Left colon (tissue), 2 donors: ENCODE measurements around the gene CD22. TPM values are rescaled to one million over a fixed set of nuclear protein-coding genes. Genes with fewer than 3 reads are reported as not detected.

ENCODE experiments used
- ATAC-seq: fragments of 200-7000 bp; cut with Tn5 transposase; one replicate; pipeline ENCODE4 v1.9.1; 2020; ENCODE audit warnings: mild to moderate bottlenecking, moderate library complexity
- DNase-seq, 2 donors: peaks; one replicate each; pipeline ENCODE4 v3.0.0-alpha.2; 2020
- intact Hi-C, 2 donors: fragments of 100-400 bp; cut with DNase I in 1 of 2; cut with micrococcal nuclease in 1 of 2; formaldehyde crosslinking; loops; one replicate each; pipeline versions ENCODE4 v1.11.2 to v1.14.0; 2022; cut with DNase I, micrococcal nuclease
- total RNA-seq, 2 donors: library from RNA; stranded (reverse); fragmentation: NEBNext Ultra II Directional; extraction: Animal tissue kit (Norgen Biotek cat#: 25700); gene quantifications; one replicate each; pipeline ENCODE4 v1.2.1, GENCODE V29; 2021
- donor health status: DM: no; HTN: no; CAD: no.
- donor health status: DM: yes; HTN: yes; CAD: no.

CD22 gene
- total RNA-seq, 2 donors from 2014 or later, result 2.5 to 3.2 TPM

GRCh38 chr19:35294859-35295791 lies 33.9 kb upstream of the CD22 start:
- DNase-seq (no peak), ATAC-seq (no peak)
- intact Hi-C loops, result no loop called here

- DNase-seq (peak in 1 of 2 donors; percentile 29), ATAC-seq (no peak)
- intact Hi-C loops, result no loop called here
Observed at GRCh38 chr19:35295792-35296462, 33.1 kb upstream of the CD22 start.

GRCh38 chr19:35296644-35297514 lies 32.1 kb upstream of the CD22 start:
- DNase-seq, result no peak
- ATAC-seq, result no peak
- intact Hi-C loops, result no loop called here

GRCh38 chr19:35297515-35297848 lies 31.5 kb upstream of the CD22 start:
- intact Hi-C loops, result no loop called here
- ATAC-seq (no peak), DNase-seq (no peak)

GRCh38 chr19:35297922-35298321 lies 31.1 kb upstream of the CD22 start:
- intact Hi-C loops, result no loop called here
- ATAC-seq (no peak), DNase-seq (no peak)

- DNase-seq (no peak), ATAC-seq (no peak)
- intact Hi-C loops, result no loop called here
Observed at GRCh38 chr19:35298561-35298972, 30.4 kb upstream of the CD22 start.

GRCh38 chr19:35299523-35300338 lies 29.3 kb upstream of the CD22 start:
- no peak for DNase-seq
- intact Hi-C loops, result no loop called here
- peak; percentile 16 for ATAC-seq

GRCh38 chr19:35300339-35300649 lies 28.7 kb upstream of the CD22 start:
- no peak for ATAC-seq
- intact Hi-C loops, result no loop called here

GRCh38 chr19:35301961-35302360 lies 27.0 kb upstream of the CD22 start:
- no peak for ATAC-seq
- intact Hi-C loops, result no loop called here
- DNase-seq, result no peak

More at GRCh38 chr19:35300339-35300649, 28.7 kb upstream of the CD22 start:
- no peak for DNase-seq

- ATAC-seq (no peak), DNase-seq (no peak)
- intact Hi-C loops, result no loop called here
Observed at GRCh38 chr19:35302446-35302845, 26.5 kb upstream of the CD22 start.

GRCh38 chr19:35303357-35303915 lies 25.6 kb upstream of the CD22 start:
- DNase-seq (no peak), ATAC-seq (no peak)
- intact Hi-C loops, result no loop called here

GRCh38 chr19:35304036-35304435 lies 25.0 kb upstream of the CD22 start:
- intact Hi-C loops, result no loop called here
- no peak for DNase-seq
- no peak for ATAC-seq

- intact Hi-C loops, result no loop called here
- DNase-seq (no peak), ATAC-seq (no peak)
Observed at GRCh38 chr19:35305181-35305580, 23.8 kb upstream of the CD22 start.

- ATAC-seq, result no peak
- no peak for DNase-seq
- intact Hi-C loops, result no loop called here
Observed at GRCh38 chr19:35306473-35307246, 22.3 kb upstream of the CD22 start.

GRCh38 chr19:35307931-35308330 lies 21.1 kb upstream of the CD22 start:
- DNase-seq (no peak), ATAC-seq (no peak)
- intact Hi-C loops, result no loop called here

GRCh38 chr19:35308910-35309309 lies 20.1 kb upstream of the CD22 start:
- ATAC-seq, result no peak
- intact Hi-C loops, result no loop called here
- no peak for DNase-seq

- DNase-seq (no peak), ATAC-seq (no peak)
- intact Hi-C loops, result no loop called here
Observed at GRCh38 chr19:35309481-35310279, 19.3 kb upstream of the CD22 start.
